GM12892 (cell line): Measurements from ENCODE around the gene SLFN12.

ENCODE experiments used
- POLR2A ChIP-seq: IDR thresholded peaks from 2 replicates; pipeline ENCODE4 v1.6.1; 2011; ENCODE audit warnings: low read depth, low read length, control low read depth
- POLR2AphosphoS5 ChIP-seq: IDR thresholded peaks from 2 replicates; pipeline ENCODE4 v1.6.1; 2011; ENCODE audit warnings: low read depth, low read length, control low read depth

GRCh38 chr17:35377706-35378105, 54.6 kb downstream of the SLFN12 start:
- TF ChIP-seq POLR2A (no peak), POLR2AphosphoS5 (no peak)
